Measurements from ENCODE around the gene LZTR1. TPM values are rescaled to one million over a fixed set of nuclear protein-coding genes. Genes with fewer than 3 reads are reported as not detected.

The LZTR1 gene
- total RNA-seq, 1 donor from 2014 or later: 18.1 TPM

- Histone ChIP-seq H3K36me3 (peaks cover 28% of the 10 kb centered on the region), H3K9me3 (replicated peaks) (peaks cover 6% of the 10 kb centered on the region), H3K4me3 (peak overlapping the region; percentile 93), H3K27ac (replicated peaks) (no peak overlapping the region), H3K27me3 (ENCODE audit: low read depth) (no peaks in the 10 kb centered on the region), H3K4me1 (peaks cover 36% of the 10 kb centered on the region)
- no peak for DNase-seq
- TF ChIP-seq CTCF (IDR thresholded peaks at IDR 0.05; ENCODE audit: borderline replicate concordance): no peak
- intact Hi-C loops (cut with micrococcal nuclease): no loop called here
Measured at GRCh38 chr22:20983081-20983771, 1.1 kb downstream of the LZTR1 start.

GRCh38 chr22:20985720-20986119, 3.6 kb downstream of the LZTR1 start:
- Histone ChIP-seq H3K36me3 (peaks cover 36% of the 10 kb centered on the region), H3K4me1 (peaks cover 25% of the 10 kb centered on the region), H3K27me3 (ENCODE audit: low read depth) (no peaks in the 10 kb centered on the region), H3K9me3 (replicated peaks) (no peaks in the 10 kb centered on the region), H3K27ac (replicated peaks) (no peak overlapping the region), H3K4me3 (no peak overlapping the region)
- TF ChIP-seq CTCF (IDR thresholded peaks at IDR 0.05; ENCODE audit: borderline replicate concordance): no peak
- intact Hi-C loops (cut with micrococcal nuclease): no loop called here
- no peak for DNase-seq

- Histone ChIP-seq H3K4me3 (no peak overlapping the region), H3K4me1 (peaks cover 19% of the 10 kb centered on the region), H3K36me3 (peaks cover 41% of the 10 kb centered on the region), H3K27ac (replicated peaks) (no peak overlapping the region), H3K9me3 (replicated peaks) (no peaks in the 10 kb centered on the region), H3K27me3 (ENCODE audit: low read depth) (no peaks in the 10 kb centered on the region)
- TF ChIP-seq CTCF (IDR thresholded peaks at IDR 0.05; ENCODE audit: borderline replicate concordance): no peak
- no peak for DNase-seq
- intact Hi-C loops (cut with micrococcal nuclease): no loop called here
Measured at GRCh38 chr22:20986365-20986764, 4.3 kb downstream of the LZTR1 start.

DNA sequence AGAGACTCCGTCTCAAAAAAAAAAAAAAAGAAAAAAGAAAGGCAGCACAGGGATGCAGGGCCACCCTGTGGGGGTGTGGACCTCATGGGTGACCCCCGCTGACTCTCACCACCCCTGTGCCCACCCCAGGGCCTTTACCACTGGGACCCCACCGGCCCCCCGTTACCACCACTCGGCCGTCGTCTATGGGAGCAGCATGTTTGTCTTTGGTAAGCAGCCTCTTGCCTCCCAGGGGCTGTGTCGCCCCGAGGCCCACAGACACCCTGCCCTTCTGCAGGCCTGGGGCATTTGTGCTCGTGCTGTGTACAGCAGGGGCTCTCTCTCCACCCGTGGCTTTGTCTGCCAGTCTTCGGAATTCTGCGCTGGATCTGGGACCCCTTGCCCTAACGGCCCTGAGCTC, 5.3 kb downstream of the LZTR1 start:
- DNase-seq: no peak
- TF ChIP-seq CTCF (IDR thresholded peaks at IDR 0.05; ENCODE audit: borderline replicate concordance): no peak
- H3K4me1 ChIP-seq: peaks cover 13% of the 10 kb centered on the region
- H3K27ac ChIP-seq (replicated peaks): no peak overlapping the region
- peaks cover 51% of the 10 kb centered on the region for H3K36me3 ChIP-seq
- no peaks in the 10 kb centered on the region for H3K9me3 ChIP-seq (replicated peaks)
- intact Hi-C loops (cut with micrococcal nuclease): no loop called here
- no peaks in the 10 kb centered on the region for H3K27me3 ChIP-seq (ENCODE audit: low read depth)
- no peak overlapping the region for H3K4me3 ChIP-seq

DNA sequence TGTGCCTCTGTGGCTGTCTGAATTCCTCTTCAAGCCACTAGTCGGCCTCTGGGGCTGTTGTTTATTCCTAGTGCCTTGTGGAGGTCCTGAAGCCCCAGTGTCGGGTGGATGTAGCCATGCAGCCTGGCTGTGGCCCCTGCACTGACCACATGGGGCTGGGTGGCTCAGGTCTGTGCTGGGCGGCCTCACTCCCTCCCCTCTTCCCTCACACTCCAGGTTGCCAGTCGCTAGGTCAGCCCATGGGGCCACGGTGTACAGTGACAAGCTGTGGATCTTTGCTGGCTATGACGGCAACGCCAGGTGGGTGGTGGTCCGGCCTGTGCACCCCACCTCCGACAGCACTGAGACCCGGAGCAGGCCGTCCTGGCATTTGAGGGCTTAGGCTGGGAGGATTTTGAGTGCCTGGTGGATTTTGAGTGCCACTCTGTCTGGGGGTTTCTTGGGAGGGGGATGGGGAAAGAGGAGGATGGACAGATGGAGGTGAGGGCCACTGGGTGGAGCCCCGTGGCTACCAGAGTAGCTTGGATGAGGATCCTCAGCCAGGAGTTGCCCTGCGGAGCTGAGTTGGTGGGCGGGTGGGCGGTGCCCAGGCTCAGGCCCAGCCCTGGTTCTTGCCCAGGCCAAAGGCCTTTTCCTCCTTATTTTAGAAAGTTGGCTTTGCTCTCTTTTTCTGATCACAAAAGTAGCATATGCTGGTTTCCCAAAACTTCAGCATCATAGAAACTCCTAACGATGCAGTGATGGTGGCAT, 6.7 kb downstream of the LZTR1 start:
- no peak for DNase-seq
- no peak overlapping the region for H3K27ac ChIP-seq (replicated peaks)
- intact Hi-C loops (cut with micrococcal nuclease): no loop called here
- no peaks in the 10 kb centered on the region for H3K27me3 ChIP-seq (ENCODE audit: low read depth)
- peaks cover 64% of the 10 kb centered on the region for H3K36me3 ChIP-seq
- no peaks in the 10 kb centered on the region for H3K9me3 ChIP-seq (replicated peaks)
- H3K4me3 ChIP-seq: no peak overlapping the region
- TF ChIP-seq CTCF (IDR thresholded peaks at IDR 0.05; ENCODE audit: borderline replicate concordance): no peak
- H3K4me1 ChIP-seq: no peaks in the 10 kb centered on the region

Measured in left ventricle myocardium inferior (tissue), 1 donor.